ENCODE data around the gene DDI2. TPM values are rescaled to one million over a fixed set of nuclear protein-coding genes. Genes with fewer than 3 reads are reported as not detected.

Gene DDI2
- total RNA-seq, 1 experiment from 2014 or later = 32.7 TPM

GRCh38 chr1:15584489-15585363 lies 32.5 kb upstream of the DDI2 start, which contains the start of gene AGMAT:
Gene AGMAT, minus strand, starts transcription at chr1:15585051. Its CDS starts 84 bp downstream, at chr1:15584967.
- H3K9me3 Mint-ChIP-seq (ENCODE audit: unreplicated experiment) = no peaks in the 10 kb centered on the region
- H3K4me3 Mint-ChIP-seq (ENCODE audit: unreplicated experiment) = no peak within 1 kb of the TSS
- H3K27ac Mint-ChIP-seq (ENCODE audit: low read depth, unreplicated experiment) = no peak within 1 kb of the TSS
- intact Hi-C loops (cut with micrococcal nuclease) = no loop called here
- no peak for DNase-seq (ENCODE audit: unreplicated experiment)
- no peaks in the 10 kb centered on the region for H3K4me1 Mint-ChIP-seq (ENCODE audit: insufficient read depth, unreplicated experiment)
- no peak for TF ChIP-seq CTCF (IDR thresholded peaks at IDR 0.05; ENCODE audit: unreplicated experiment)
- no peaks in the 10 kb centered on the region for H3K36me3 Mint-ChIP-seq (ENCODE audit: insufficient read depth, unreplicated experiment)
- POLR2A ChIA-PET = interaction anchor here (1.1 kb wide), 1 partner anchor 8 kb away, joined by 8 read pairs; no protein-coding TSS in a partner anchor
- CTCF ChIA-PET = interaction anchor here (0.9 to 1.1 kb wide), 2 partner anchors 9 to 30 kb away, joined by 3 to 4 read pairs; no protein-coding TSS in a partner anchor
- H3K27me3 Mint-ChIP-seq (ENCODE audit: insufficient read depth, unreplicated experiment) = no peaks in the 10 kb centered on the region
- no TSS peak for BruUV-seq (replicated peaks)

DNA sequence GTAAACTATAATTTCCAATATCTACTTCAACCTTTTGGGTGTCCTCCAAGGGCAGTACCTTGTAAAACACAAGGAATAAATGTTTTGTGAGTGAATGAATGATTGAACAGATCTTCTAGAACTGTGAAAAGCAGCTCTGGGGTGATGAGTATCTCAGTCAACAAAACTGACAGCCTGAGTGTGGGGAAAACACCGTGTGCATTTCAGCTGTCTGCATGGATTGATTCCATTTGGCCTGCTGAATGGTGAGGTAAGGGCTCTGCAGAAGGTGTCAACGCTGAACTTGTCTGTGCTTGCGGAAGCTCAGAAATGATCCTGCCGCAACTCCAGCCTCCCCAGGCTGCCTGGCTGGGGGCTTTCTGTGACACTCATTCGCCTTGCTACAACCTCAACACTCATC lies 25.0 kb upstream of the DDI2 start:
- DNase-seq (ENCODE audit: unreplicated experiment) = no peak
- ChIA-PET POLR2A (interaction anchor here (0.6 to 2.1 kb wide), 4 partner anchors 8 to 39 kb away, joined by 3 to 8 read pairs (median 4); no protein-coding TSS in a partner anchor), CTCF (interaction anchor here (0.8 kb wide), 1 partner anchor 150 kb away, joined by 3 read pairs; the partner anchor contains the start of gene TMEM82)
- Mint-ChIP-seq H3K36me3 (ENCODE audit: insufficient read depth, unreplicated experiment) (peaks cover 4% of the 10 kb centered on the region), H3K27ac (ENCODE audit: low read depth, unreplicated experiment) (no peak overlapping the region), H3K4me3 (ENCODE audit: unreplicated experiment) (no peak overlapping the region), H3K4me1 (ENCODE audit: insufficient read depth, unreplicated experiment) (no peaks in the 10 kb centered on the region), H3K9me3 (ENCODE audit: unreplicated experiment) (no peaks in the 10 kb centered on the region), H3K27me3 (ENCODE audit: insufficient read depth, unreplicated experiment) (peaks cover 10% of the 10 kb centered on the region)
- no TSS peak for BruUV-seq (replicated peaks)
- intact Hi-C loops (cut with micrococcal nuclease) = no loop called here
- TF ChIP-seq CTCF (IDR thresholded peaks at IDR 0.05; ENCODE audit: unreplicated experiment) = no peak

- ChIA-PET CTCF (interaction anchor here (0.8 to 1.8 kb wide), 7 partner anchors 22 to 145 kb away, joined by 3 to 8 read pairs (median 5); partner anchors contain the start of gene DDI2), POLR2A (interaction anchor here (0.6 to 2.3 kb wide), 6 partner anchors 14 to 143 kb away, joined by 3 to 7 read pairs (median 4); no protein-coding TSS in a partner anchor)
- Mint-ChIP-seq H3K27ac (ENCODE audit: low read depth, unreplicated experiment) (no peak overlapping the region), H3K9me3 (ENCODE audit: unreplicated experiment) (no peaks in the 10 kb centered on the region), H3K36me3 (ENCODE audit: insufficient read depth, unreplicated experiment) (peaks cover 4% of the 10 kb centered on the region), H3K27me3 (ENCODE audit: insufficient read depth, unreplicated experiment) (peaks cover 17% of the 10 kb centered on the region), H3K4me3 (ENCODE audit: unreplicated experiment) (no peak overlapping the region), H3K4me1 (ENCODE audit: insufficient read depth, unreplicated experiment) (no peaks in the 10 kb centered on the region)
- intact Hi-C loops (cut with micrococcal nuclease) = loop anchor here (1.0 kb wide), 2 partner anchors 107 to 145 kb away; no protein-coding TSS in a partner anchor
- no TSS peak for BruUV-seq (replicated peaks)
- DNase-seq (ENCODE audit: unreplicated experiment) = no peak
- no peak for TF ChIP-seq CTCF (IDR thresholded peaks at IDR 0.05; ENCODE audit: unreplicated experiment)
Observed at GRCh38 chr1:15595809-15596617, 21.2 kb upstream of the DDI2 start.
